ENCODE measurements around the gene ZNF337. TPM values are rescaled to one million over a fixed set of nuclear protein-coding genes. Genes with fewer than 3 reads are reported as not detected.
"Not testable (repeated sequence)": the region's sequence is repeated elsewhere in the genome, so short reads cannot be mapped to it uniquely, and the experiment has no call there.

ZNF337 gene
- total RNA-seq, 1 donor from 2014 or later: 16.5 TPM

DNA sequence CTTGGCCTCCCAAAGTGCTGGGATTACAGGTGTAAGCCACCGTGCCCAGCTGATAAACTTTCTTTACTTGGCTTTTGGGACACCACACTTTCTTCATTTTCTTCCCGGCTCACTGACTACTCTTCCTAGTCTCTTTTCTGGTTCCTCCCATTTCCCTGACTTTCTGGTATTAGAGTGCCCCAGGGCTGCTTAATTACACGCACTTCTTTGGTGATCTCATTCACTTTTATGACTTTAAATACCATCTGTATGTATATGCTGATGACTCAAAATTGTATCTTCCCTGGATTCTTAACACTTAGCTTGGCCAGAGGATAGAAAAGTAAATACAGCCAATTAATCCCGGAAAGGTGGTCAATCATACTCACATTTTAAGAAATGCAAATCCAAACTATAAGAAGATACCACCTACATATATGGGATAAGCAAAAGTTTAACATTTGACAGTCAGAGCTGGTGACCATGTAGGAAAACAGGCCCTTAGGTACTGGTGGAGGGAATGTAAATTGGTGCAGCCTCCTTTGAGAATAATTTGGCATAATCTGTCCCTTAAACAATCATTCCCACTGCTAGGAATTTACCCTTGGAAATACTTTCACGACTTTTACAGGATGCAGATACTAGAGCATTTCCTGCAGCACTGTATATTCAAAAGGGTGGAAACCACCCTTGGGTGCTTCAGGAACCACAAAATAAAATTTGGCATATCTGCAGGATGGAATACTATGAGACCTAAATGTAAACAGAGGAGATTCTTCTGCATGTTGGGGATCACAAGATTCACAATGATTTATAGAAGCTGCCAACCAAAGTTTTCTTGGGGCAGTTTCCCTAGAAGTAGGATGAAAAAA, 63.5 kb downstream of the ZNF337 start:
- no peak for DNase-seq (ENCODE audit: extremely low read depth, low read depth, low spot score)

DNA sequence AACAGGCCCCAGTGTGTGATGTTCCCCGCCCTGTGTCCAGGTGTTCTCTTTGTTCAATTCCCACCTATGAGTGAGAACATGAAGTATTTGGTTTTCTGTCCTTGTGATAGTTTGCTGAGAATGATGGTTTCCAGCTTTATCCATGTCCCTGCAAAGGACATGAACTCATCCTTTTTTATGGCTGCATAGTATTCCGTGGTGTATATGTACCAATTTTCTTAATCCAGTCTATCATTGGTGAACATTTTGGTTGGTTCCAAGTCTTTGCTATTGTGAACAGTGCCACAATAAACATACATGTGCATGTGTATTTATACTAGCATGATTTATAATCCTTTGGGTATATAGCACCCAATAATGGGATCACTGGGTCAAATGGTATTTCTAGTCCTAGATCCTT, 66.0 kb downstream of the ZNF337 start:
- not testable (repeated sequence) for DNase-seq (ENCODE audit: extremely low read depth, low read depth, low spot score)

DNA sequence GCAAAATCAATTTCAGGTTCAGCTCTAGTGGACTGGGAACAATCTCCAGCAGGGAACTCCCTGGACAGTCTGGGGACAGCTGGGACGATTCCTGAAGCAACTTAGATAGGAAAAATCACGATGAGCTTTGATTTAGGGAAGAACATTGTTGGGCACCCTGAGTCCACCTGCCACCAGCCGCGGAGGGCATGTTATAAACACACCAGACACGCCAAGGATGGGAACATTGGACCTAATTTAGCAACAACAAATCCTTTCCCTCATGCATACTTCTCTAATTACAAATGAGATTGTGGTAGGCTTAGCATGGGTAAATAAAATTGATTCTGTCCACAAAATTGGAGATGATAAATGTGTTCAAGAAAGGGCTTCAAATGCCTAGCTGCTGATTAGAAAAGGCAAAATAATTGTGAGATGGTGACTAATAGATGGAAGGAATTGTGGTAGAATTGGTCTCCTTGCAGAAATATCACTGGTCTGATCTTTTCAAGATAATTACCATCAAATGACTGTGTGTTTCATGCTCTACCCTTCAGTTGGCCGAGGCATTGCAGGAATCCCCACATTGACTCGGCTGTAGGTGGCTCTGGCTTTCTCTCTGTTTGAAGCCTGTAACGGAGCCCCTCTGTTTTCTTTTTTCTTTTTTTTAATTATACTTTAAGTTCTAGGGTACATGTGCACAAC, 66.7 kb downstream of the ZNF337 start:
- no peak for DNase-seq (ENCODE audit: extremely low read depth, low read depth, low spot score)

DNA sequence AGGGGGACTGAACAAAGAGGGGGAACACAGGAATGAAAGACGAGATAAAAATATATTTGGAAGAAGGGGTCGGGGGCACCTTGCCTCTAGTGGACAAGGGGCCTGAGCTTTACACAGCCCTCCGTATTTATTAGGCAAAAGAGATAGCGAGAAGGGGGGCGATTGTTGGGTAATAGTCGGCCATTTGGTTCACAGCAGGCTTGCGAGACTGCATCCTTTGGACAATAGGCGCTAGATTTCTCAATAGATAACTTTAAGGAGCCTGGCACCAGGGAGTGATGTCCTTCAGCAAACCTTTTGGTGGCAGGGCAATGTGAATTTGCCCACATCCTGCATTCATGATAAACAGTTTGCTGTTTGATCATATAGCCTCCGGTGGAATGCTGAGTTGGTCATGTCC, 69.9 kb downstream of the ZNF337 start:
- DNase-seq (ENCODE audit: extremely low read depth, low read depth, low spot score): no peak

DNA sequence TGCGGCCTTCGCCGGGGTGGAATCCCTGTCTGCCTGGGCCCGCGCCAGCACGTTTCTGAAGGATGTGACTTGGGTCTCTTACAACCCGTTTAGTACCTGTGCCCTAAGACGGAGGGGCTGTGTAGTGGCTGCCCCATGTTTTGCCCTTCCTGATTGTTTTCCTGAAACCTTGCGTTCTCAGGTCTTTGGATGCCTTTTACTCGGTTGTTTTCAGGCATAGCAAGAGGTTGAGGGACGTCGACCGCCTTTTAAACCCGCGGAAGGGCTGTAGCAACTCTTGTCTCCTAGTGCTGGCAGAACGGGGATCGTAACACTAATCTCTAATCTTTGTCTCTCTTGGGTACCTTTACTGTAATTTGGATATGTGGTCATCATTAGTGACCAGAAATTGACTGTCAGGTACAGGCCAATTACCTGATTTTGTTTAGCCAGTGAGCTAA, 72.1 kb downstream of the ZNF337 start:
- DNase-seq (ENCODE audit: extremely low read depth, low read depth, low spot score): no peak

Other genes starting within 250 kb of the ZNF337 start
- gene NINL, start 111.3 kb downstream of the ZNF337 start, total RNA-seq: 9.7 and 16.8 TPM in 2 replicates
- 7.6 and 8.8 TPM in 2 replicates for gene NANP, start 72.8 kb downstream of the ZNF337 start, total RNA-seq